Measurements from ENCODE around the gene SORT1. TPM values are rescaled to one million over a fixed set of nuclear protein-coding genes. Genes with fewer than 3 reads are reported as not detected.
A peak's percentile ranks its signal among the peaks of the same experiment; 100 is the strongest.

SORT1 gene
- polyA plus RNA-seq, 3 donors = 21.3 to 41.1 (median 35.3) TPM

GRCh38 chr1:109300650-109301151 is 97.0 kb downstream of the SORT1 start:
- Histone ChIP-seq H3K27ac (ENCODE audit: low read depth in 1 of 2, low read length in 2 of 2) (no peak overlapping the region), H2AFZ (ENCODE audit: insufficient read depth, low read depth, low read length, poor library complexity, severe bottlenecking) (no peak overlapping the region), H3K9me3 (replicated peaks in 1 of 2; ENCODE audit: control insufficient read depth in 1 of 2, insufficient read depth in 1 of 2, low read length in 2 of 2) (no peaks in the 10 kb centered on the region), H3K4me2 (replicated peaks; ENCODE audit: extremely low read depth, low read length, poor library complexity, severe bottlenecking) (no peak overlapping the region), H3K36me3 (replicated peaks in 1 of 2; ENCODE audit: control insufficient read depth in 1 of 2, insufficient read depth in 2 of 2, low read length in 2 of 2) (no peaks in the 10 kb centered on the region), H3K9ac (ENCODE audit: insufficient read depth, low read length, poor library complexity, severe bottlenecking) (no peak overlapping the region), H3K4me1 (ENCODE audit: control insufficient read depth in 1 of 2, insufficient read depth in 2 of 2, low read length in 2 of 2) (peaks cover 17 to 20% of the 10 kb centered on the region in 2 donors), H3K27me3 (ENCODE audit: control insufficient read depth in 2 of 2, insufficient read depth in 2 of 2, low read length in 2 of 2) (no peaks in the 10 kb centered on the region), H3K4me3 (replicated peaks in 1 of 3; ENCODE audit: low read depth in 2 of 3, low read length in 3 of 3) (no peak overlapping the region), H3K79me2 (ENCODE audit: insufficient read depth, low read length) (no peaks in the 10 kb centered on the region), H4K20me1 (ENCODE audit: insufficient read depth, low read length) (no peaks in the 10 kb centered on the region)
- no peaks in the 10 kb centered on the region for H3K9me3 Mint-ChIP-seq
- TF ChIP-seq, protein P1, sequence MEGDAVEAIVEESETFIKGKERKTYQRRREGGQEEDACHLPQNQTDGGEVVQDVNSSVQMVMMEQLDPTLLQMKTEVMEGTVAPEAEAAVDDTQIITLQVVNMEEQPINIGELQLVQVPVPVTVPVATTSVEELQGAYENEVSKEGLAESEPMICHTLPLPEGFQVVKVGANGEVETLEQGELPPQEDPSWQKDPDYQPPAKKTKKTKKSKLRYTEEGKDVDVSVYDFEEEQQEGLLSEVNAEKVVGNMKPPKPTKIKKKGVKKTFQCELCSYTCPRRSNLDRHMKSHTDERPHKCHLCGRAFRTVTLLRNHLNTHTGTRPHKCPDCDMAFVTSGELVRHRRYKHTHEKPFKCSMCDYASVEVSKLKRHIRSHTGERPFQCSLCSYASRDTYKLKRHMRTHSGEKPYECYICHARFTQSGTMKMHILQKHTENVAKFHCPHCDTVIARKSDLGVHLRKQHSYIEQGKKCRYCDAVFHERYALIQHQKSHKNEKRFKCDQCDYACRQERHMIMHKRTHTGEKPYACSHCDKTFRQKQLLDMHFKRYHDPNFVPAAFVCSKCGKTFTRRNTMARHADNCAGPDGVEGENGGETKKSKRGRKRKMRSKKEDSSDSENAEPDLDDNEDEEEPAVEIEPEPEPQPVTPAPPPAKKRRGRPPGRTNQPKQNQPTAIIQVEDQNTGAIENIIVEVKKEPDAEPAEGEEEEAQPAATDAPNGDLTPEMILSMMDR (IDR thresholded peaks at IDR 0.05) = no peak
- H3K27ac Mint-ChIP-seq = peak overlapping the region in 1 of 7 donors; percentile 40
- intact Hi-C loops (cut with micrococcal nuclease) = loop anchor here in 1 of 2 donors (5.0 kb wide), 1 partner anchor 33 kb away; no protein-coding TSS in a partner anchor
- DNase-seq = no peak
- H3K4me3 Mint-ChIP-seq = no peak overlapping the region
- WGBS (ENCODE audit: insufficient coverage) = 55% methylated on average over 13 of the region's 16 CpGs
- peaks cover 5 to 11% (median 5%) of the 10 kb centered on the region in 3 donors for H3K27me3 Mint-ChIP-seq (ENCODE audit: low read depth in 3 of 3)
- H3K4me1 Mint-ChIP-seq = peaks cover 27% of the 10 kb centered on the region
- H3K36me3 Mint-ChIP-seq = no peaks in the 10 kb centered on the region

- Histone ChIP-seq H3K27ac (ENCODE audit: low read depth in 1 of 2, low read length in 2 of 2) (no peak overlapping the region), H3K4me1 (ENCODE audit: control insufficient read depth in 1 of 2, insufficient read depth in 2 of 2, low read length in 2 of 2) (peaks cover 26 to 30% of the 10 kb centered on the region in 2 donors), H3K4me2 (replicated peaks; ENCODE audit: extremely low read depth, low read length, poor library complexity, severe bottlenecking) (no peak overlapping the region), H3K79me2 (ENCODE audit: insufficient read depth, low read length) (no peaks in the 10 kb centered on the region), H3K9me3 (replicated peaks in 1 of 2; ENCODE audit: control insufficient read depth in 1 of 2, insufficient read depth in 1 of 2, low read length in 2 of 2) (no peaks in the 10 kb centered on the region), H3K9ac (ENCODE audit: insufficient read depth, low read length, poor library complexity, severe bottlenecking) (no peak overlapping the region), H2AFZ (ENCODE audit: insufficient read depth, low read depth, low read length, poor library complexity, severe bottlenecking) (peak overlapping the region; percentile 27), H4K20me1 (ENCODE audit: insufficient read depth, low read length) (no peaks in the 10 kb centered on the region), H3K36me3 (replicated peaks in 1 of 2; ENCODE audit: control insufficient read depth in 1 of 2, insufficient read depth in 2 of 2, low read length in 2 of 2) (no peaks in the 10 kb centered on the region), H3K27me3 (ENCODE audit: control insufficient read depth in 2 of 2, insufficient read depth in 2 of 2, low read length in 2 of 2) (no peaks in the 10 kb centered on the region), H3K4me3 (replicated peaks in 1 of 3; ENCODE audit: low read depth in 2 of 3, low read length in 3 of 3) (no peak overlapping the region)
- no peaks in the 10 kb centered on the region for H3K9me3 Mint-ChIP-seq
- TF ChIP-seq, protein P1 (IDR thresholded peaks at IDR 0.05) = no peak
- H3K4me3 Mint-ChIP-seq = no peak overlapping the region
- peaks cover 36% of the 10 kb centered on the region for H3K4me1 Mint-ChIP-seq
- intact Hi-C loops (cut with micrococcal nuclease) = loop anchor here in 1 of 2 donors (5.0 kb wide), 1 partner anchor 32 kb away; no protein-coding TSS in a partner anchor
- H3K36me3 Mint-ChIP-seq = no peaks in the 10 kb centered on the region
- 86% methylated on average over 17 of the region's 20 CpGs for WGBS (ENCODE audit: insufficient coverage)
- peaks cover 5 to 11% (median 5%) of the 10 kb centered on the region in 3 donors for H3K27me3 Mint-ChIP-seq (ENCODE audit: low read depth in 3 of 3)
- H3K27ac Mint-ChIP-seq = peak overlapping the region in 3 of 7 donors; percentile 7 to 70 (median 52)
- no peak for DNase-seq
Observed at GRCh38 chr1:109299558-109300343, 98.0 kb downstream of the SORT1 start.
